OCI-LY7 (cell line): ENCODE data around the gene CLPTM1. TPM values are rescaled to one million over a fixed set of nuclear protein-coding genes. Genes with fewer than 3 reads are reported as not detected.

Experiments used
- BruUV-seq: library from RNA; stranded (reverse); fragments of 400-500 nt; replicated peaks from 2 replicates; lab custom pipeline; 2021; lab: Mats Ljungman, UMichigan
- CTCF ChIA-PET: fragments of 300-600 bp; sonication (Branson Sonifier 250); formaldehyde crosslinking; loops from one replicate; lab custom pipeline; 2022; ENCODE audit warnings: antibody characterized with exemption; ENCODE audit not compliant: unreplicated experiment; lab: Charles Lee
- POLR2A ChIA-PET: fragments of 300-600 bp; sonication (Branson Sonifier 250); formaldehyde crosslinking; loops from one replicate; lab custom pipeline; 2022; ENCODE audit warnings: antibody characterized with exemption; lab: Charles Lee
- DNase-seq: peaks from one replicate; pipeline ENCODE4 v3.0.0-alpha.2; 2015; ENCODE audit warnings: low spot score
- H2AFZ ChIP-seq: fragments of 200-600 bp; sonication (generic), shearing (Covaris generic); 2 replicates; pipeline ENCODE4 v1.6.1; 2014; ENCODE audit warnings: mild to moderate bottlenecking, antibody characterized with exemption, low read length, moderate library complexity
- H3K27ac ChIP-seq: fragments of 200-600 bp; sonication (generic); 2 replicates; pipeline ENCODE4 v1.5.1; 2014; ENCODE audit warnings: mixed run types, low read depth, mild to moderate bottlenecking, moderate library complexity, low read length, inconsistent platforms; ENCODE audit not compliant: poor library complexity, severe bottlenecking
- H3K36me3 ChIP-seq: fragments of 200-600 bp; sonication (generic); 2 replicates; pipeline ENCODE4 v1.6.1; 2014; ENCODE audit warnings: mild to moderate bottlenecking, antibody characterized with exemption, low read length, moderate library complexity, mixed read lengths; ENCODE audit not compliant: insufficient read depth
- H3K4me1 ChIP-seq: fragments of 200-600 bp; sonication (generic); 2 replicates; pipeline ENCODE4 v1.5.1; 2014; ENCODE audit warnings: mild to moderate bottlenecking, low read length; ENCODE audit not compliant: insufficient read depth, poor library complexity, severe bottlenecking
- H3K4me2 ChIP-seq: fragments of 200-600 bp; sonication (generic); 2 replicates; pipeline ENCODE4 v1.6.1; 2014; ENCODE audit warnings: mild to moderate bottlenecking, low read length
- H3K4me3 ChIP-seq: fragments of 200-600 bp; sonication (generic); 2 replicates; pipeline ENCODE4 v1.5.1; 2014; ENCODE audit warnings: mild to moderate bottlenecking, low read depth, low read length; ENCODE audit not compliant: poor library complexity, severe bottlenecking
- H3K79me2 ChIP-seq: fragments of 200-600 bp; sonication (generic); 2 replicates; pipeline ENCODE4 v1.6.1; 2016; ENCODE audit warnings: low read depth, mild to moderate bottlenecking, low read length, moderate library complexity, mixed read lengths; ENCODE audit not compliant: insufficient read depth
- H3K9me2 ChIP-seq: fragments of 200-600 bp; sonication (generic); 2 replicates; pipeline ENCODE4 v1.6.1; 2016; ENCODE audit warnings: mild to moderate bottlenecking, low read length, mixed read lengths; ENCODE audit not compliant: insufficient read depth
- H3K9me3 ChIP-seq: fragments of 200-600 bp; sonication (generic); 2 replicates; pipeline ENCODE4 v1.6.1; 2014; ENCODE audit warnings: mild to moderate bottlenecking, mixed run types, low read length, mixed read lengths
- H4K20me1 ChIP-seq: fragments of 200-600 bp; sonication (generic); 2 replicates; pipeline ENCODE4 v1.6.1; 2014; ENCODE audit warnings: mild to moderate bottlenecking, antibody characterized with exemption, low read length, moderate library complexity, mixed read lengths; ENCODE audit not compliant: insufficient read depth
- EZH2phosphoT487 ChIP-seq: fragments of 200-600 bp; sonication (generic); IDR thresholded peaks from 2 replicates; pipeline ENCODE4 v1.6.1; 2018; ENCODE audit warnings: low read depth, borderline replicate concordance, mild to moderate bottlenecking, mixed run types, antibody characterized with exemption, low read length, moderate library complexity, mixed read lengths
- intact Hi-C: fragments of 100-400 bp; cut with micrococcal nuclease; formaldehyde crosslinking; loops from one replicate; pipeline ENCODE4 v1.10.0; 2022; ENCODE audit not compliant: unreplicated experiment
- total RNA-seq, 2 experiments: library from RNA; depleted of rRNA in 1 of 2; stranded (reverse); fragments of >200 nt in 1 of 2; shearing (Covaris generic) in 1 of 2; gene quantifications; 2 replicates each; pipeline ENCODE4 v1.2.3, GENCODE V29; 2014 to 2022
- TF ChIP-seq, protein P1 (sequence below): fragments of 200-600 bp; sonication (generic); conservative IDR thresholded peaks from 2 replicates; pipeline ENCODE4 v1.5.1; 2014; ENCODE audit warnings: mild to moderate bottlenecking, antibody characterized with exemption, low read length, moderate library complexity, mixed read lengths

Gene CLPTM1
- total RNA-seq, 2 experiments from 2014 or later = 34.0 to 70.3 TPM

DNA sequence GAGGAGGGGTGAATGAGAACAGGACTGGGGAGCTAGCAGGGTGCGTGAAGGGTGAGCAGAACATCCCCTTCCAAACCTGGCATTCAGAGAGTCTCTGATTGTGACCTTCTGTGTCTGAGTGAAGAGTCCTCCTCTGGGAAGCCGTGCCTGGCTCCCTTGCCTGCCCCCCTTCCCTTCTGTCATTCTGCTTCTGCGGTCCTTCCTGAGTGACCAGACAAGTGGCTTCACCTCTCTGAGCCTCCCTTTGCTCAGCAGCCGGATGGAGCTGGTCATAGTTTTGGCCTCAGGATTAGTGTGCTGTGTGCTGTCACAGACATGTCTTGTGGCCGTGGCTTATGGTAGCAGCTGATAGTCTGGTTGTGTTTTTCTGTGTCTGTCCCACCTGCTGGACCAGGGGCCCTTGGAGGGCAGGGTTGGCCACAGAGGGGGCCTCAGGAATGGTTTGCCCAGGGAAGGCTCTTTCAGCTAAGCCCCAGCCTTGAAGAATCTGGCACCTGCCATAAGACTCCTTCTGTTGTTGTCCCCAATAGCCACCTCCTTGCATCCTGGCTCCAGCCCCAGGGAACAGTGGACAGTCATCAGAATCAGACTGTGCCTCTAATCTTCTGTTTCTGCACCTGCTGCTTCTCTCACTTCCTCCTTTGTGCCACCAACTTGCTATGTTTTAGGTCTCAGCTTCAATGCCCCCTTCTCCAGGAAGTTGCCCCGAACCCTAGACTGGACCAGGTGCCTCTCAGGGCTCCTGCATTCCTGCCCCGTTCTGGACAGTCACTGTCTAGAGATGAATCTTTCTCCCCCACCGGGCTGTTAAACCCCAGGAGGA, 5.9 kb downstream of the CLPTM1 start:
- Histone ChIP-seq H3K9me3 (no peaks in the 10 kb centered on the region), H3K36me3 (peaks cover 59% of the 10 kb centered on the region), H3K79me2 (peaks cover 72% of the 10 kb centered on the region), H3K9me2 (no peaks in the 10 kb centered on the region), H3K4me3 (peak overlapping the region; percentile 75), H3K4me1 (peaks cover 59% of the 10 kb centered on the region), H3K4me2 (peak overlapping the region; percentile 81), H3K27ac (peak overlapping the region; percentile 82), H2AFZ (no peak overlapping the region), H4K20me1 (no peaks in the 10 kb centered on the region)
- POLR2A ChIA-PET = interaction anchor here (0.5 to 1.2 kb wide), 3 partner anchors 23 to 821 kb away, joined by 3 to 4 read pairs (median 3); partner anchors contain the start of gene DMPK
- BruUV-seq = no TSS peak
- peak; percentile 89 for DNase-seq
- intact Hi-C loops = loop anchor here (1.0 kb wide), 1 partner anchor 38 kb away; no protein-coding TSS in a partner anchor
- TF ChIP-seq EZH2phosphoT487 = no peak
- TF ChIP-seq, protein P1, sequence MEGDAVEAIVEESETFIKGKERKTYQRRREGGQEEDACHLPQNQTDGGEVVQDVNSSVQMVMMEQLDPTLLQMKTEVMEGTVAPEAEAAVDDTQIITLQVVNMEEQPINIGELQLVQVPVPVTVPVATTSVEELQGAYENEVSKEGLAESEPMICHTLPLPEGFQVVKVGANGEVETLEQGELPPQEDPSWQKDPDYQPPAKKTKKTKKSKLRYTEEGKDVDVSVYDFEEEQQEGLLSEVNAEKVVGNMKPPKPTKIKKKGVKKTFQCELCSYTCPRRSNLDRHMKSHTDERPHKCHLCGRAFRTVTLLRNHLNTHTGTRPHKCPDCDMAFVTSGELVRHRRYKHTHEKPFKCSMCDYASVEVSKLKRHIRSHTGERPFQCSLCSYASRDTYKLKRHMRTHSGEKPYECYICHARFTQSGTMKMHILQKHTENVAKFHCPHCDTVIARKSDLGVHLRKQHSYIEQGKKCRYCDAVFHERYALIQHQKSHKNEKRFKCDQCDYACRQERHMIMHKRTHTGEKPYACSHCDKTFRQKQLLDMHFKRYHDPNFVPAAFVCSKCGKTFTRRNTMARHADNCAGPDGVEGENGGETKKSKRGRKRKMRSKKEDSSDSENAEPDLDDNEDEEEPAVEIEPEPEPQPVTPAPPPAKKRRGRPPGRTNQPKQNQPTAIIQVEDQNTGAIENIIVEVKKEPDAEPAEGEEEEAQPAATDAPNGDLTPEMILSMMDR = no peak
- CTCF ChIA-PET = interaction anchor here (0.7 kb wide), 1 partner anchor 496 kb away, joined by 3 read pairs; no protein-coding TSS in a partner anchor

DNA sequence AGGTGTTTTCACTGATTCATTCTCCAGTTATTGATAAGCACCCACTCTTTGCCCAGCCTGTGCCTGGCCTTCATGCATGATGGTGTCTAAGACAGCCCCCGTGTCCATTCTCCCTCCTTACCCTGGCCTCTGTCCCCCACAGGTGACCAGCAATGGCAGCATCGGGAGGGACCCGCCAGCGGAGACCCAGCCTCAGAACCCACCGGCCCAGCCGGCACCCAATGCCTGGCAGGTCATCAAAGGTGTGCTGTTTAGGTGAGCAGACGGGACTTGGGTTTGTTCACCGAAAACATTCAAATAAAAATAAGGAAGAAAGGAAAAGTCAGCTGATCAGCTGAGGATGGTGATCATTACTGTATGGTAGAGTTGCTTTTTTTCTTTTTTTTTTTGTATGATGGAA, 6.6 kb downstream of the CLPTM1 start:
- Histone ChIP-seq H3K79me2 (peaks cover 65% of the 10 kb centered on the region), H2AFZ (no peak overlapping the region), H3K4me1 (peaks cover 56% of the 10 kb centered on the region), H3K9me3 (no peaks in the 10 kb centered on the region), H4K20me1 (no peaks in the 10 kb centered on the region), H3K4me2 (peak overlapping the region; percentile 81), H3K9me2 (no peaks in the 10 kb centered on the region), H3K36me3 (peaks cover 65% of the 10 kb centered on the region), H3K4me3 (peak overlapping the region; percentile 75), H3K27ac (peak overlapping the region; percentile 82)
- intact Hi-C loops = loop anchor here (1.0 kb wide), 1 partner anchor 37 kb away; no protein-coding TSS in a partner anchor
- CTCF ChIA-PET = no interaction called here
- no peak for DNase-seq
- no TSS peak for BruUV-seq
- POLR2A ChIA-PET = interaction anchor here (0.9 kb wide), 1 partner anchor 409 kb away, joined by 3 read pairs; no protein-coding TSS in a partner anchor
- TF ChIP-seq EZH2phosphoT487 = no peak
- TF ChIP-seq, protein P1 = no peak
